ENCODE results near the gene DNAJC15.

DNA sequence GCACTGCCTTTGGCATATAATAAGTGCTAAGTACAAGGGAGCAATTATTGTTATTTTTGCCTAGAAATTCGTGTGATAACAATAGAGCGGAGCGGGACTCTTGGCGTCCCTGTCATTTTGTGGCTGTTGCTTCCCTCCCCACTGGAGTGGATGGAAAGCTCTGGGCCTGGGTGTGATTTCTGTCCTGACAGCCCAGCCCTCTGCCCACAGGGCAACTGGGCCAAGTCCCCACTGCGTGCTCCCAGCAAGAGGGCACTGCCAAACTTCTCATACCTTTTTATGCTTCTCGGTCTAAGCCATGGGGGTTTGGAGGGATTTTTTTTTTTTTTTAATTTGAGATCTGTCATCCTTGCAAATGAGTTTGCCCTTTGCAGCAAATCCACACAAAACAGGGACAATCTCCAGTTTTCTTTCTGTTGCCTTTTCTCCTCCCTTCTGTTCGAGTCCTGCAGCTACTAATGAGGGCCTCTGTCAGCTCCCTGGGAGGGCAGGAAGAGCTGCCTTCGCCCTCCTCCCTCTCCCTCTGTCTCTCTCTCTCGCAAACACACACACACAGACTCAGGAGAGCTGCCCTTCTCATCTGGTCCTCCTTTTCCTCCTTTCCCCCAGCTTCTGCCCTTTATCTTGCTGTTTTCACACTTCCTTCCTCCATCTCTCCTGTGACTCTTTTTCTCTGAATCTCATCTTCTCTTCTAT lies 103.9 kb downstream of the DNAJC15 start:
- TF ChIP-seq YY1 (IDR thresholded peaks at IDR 0.05; ENCODE audit: extremely low read depth, insufficient replicate concordance, low read depth, low read length) (no peak), EZH2 (IDR thresholded peaks at IDR 0.05) (no peak), CTCF (IDR thresholded peaks at IDR 0.05 in 2 of 3, conservative IDR thresholded peaks at IDR 0.05 in 1 of 3; ENCODE audit: borderline replicate concordance in 1 of 3, insufficient read depth in 1 of 3, low read depth in 2 of 3, low read length in 2 of 3) (no peak), SP1 (IDR thresholded peaks at IDR 0.05; ENCODE audit: low read depth) (no peak), TCF7L2 (IDR thresholded peaks at IDR 0.05; ENCODE audit: borderline replicate concordance, extremely low read depth, insufficient read depth, insufficient read length) (no peak), POLR2A (IDR thresholded peaks at IDR 0.05; ENCODE audit: borderline replicate concordance, extremely low read depth, insufficient read depth, insufficient read length) (no peak), MAX (IDR thresholded peaks at IDR 0.05) (no peak), REST (IDR thresholded peaks at IDR 0.05; ENCODE audit: low read depth) (no peak), POLR2AphosphoS5 (IDR thresholded peaks at IDR 0.05; ENCODE audit: low read depth, low read length) (no peak), ATF3 (IDR thresholded peaks at IDR 0.05) (no peak)
- TF ChIP-seq, protein P1, sequence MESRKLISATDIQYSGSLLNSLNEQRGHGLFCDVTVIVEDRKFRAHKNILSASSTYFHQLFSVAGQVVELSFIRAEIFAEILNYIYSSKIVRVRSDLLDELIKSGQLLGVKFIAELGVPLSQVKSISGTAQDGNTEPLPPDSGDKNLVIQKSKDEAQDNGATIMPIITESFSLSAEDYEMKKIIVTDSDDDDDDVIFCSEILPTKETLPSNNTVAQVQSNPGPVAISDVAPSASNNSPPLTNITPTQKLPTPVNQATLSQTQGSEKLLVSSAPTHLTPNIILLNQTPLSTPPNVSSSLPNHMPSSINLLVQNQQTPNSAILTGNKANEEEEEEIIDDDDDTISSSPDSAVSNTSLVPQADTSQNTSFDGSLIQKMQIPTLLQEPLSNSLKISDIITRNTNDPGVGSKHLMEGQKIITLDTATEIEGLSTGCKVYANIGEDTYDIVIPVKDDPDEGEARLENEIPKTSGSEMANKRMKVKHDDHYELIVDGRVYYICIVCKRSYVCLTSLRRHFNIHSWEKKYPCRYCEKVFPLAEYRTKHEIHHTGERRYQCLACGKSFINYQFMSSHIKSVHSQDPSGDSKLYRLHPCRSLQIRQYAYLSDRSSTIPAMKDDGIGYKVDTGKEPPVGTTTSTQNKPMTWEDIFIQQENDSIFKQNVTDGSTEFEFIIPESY (IDR thresholded peaks at IDR 0.05; ENCODE audit: extremely low read depth, insufficient replicate concordance, low read length): no peak

All from HCT116 (cell line).